ENCODE measurements around the gene WDR64.

DNA sequence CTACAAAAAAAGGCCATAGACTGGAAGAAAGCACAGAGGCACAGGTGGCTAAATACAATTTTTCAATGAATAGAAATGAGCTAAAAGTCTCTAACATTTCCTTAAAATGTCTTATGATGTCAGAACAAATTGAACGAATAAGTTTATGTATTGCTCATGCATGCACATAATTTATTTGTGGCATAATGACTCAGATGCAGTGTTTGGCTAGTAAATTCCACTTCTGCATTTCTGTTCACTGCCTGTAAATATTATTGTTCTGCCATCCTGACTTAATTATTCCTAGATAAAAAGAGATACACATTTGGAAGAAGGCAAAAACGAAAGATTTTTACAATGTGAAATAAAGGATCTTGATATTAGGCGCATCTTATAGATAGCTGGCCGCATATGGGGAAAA lies 169.3 kb downstream of the WDR64 start:
- TF ChIP-seq CSDC2 (CRISPR knock-in tag; IDR thresholded peaks at IDR 0.05) (no peak), ZNF565 (CRISPR knock-in tag; conservative IDR thresholded peaks at IDR 0.05; ENCODE audit: low read depth) (no peak), SNAI2 (CRISPR knock-in tag; IDR thresholded peaks at IDR 0.05) (no peak), ZNF8 (CRISPR knock-in tag; IDR thresholded peaks at IDR 0.05) (no peak), RARB (CRISPR knock-in tag; IDR thresholded peaks at IDR 0.05) (no peak), TOX (CRISPR knock-in tag; IDR thresholded peaks at IDR 0.05; ENCODE audit: borderline replicate concordance) (no peak)
- TF ChIP-seq, protein P1, sequence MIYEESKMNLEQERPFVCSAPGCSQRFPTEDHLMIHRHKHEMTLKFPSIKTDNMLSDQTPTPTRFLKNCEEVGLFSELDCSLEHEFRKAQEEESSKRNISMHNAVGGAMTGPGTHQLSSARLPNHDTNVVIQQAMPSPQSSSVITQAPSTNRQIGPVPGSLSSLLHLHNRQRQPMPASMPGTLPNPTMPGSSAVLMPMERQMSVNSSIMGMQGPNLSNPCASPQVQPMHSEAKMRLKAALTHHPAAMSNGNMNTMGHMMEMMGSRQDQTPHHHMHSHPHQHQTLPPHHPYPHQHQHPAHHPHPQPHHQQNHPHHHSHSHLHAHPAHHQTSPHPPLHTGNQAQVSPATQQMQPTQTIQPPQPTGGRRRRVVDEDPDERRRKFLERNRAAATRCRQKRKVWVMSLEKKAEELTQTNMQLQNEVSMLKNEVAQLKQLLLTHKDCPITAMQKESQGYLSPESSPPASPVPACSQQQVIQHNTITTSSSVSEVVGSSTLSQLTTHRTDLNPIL (CRISPR knock-in tag; IDR thresholded peaks at IDR 0.05; ENCODE audit: low read depth): no peak
- TF ChIP-seq, protein P2, sequence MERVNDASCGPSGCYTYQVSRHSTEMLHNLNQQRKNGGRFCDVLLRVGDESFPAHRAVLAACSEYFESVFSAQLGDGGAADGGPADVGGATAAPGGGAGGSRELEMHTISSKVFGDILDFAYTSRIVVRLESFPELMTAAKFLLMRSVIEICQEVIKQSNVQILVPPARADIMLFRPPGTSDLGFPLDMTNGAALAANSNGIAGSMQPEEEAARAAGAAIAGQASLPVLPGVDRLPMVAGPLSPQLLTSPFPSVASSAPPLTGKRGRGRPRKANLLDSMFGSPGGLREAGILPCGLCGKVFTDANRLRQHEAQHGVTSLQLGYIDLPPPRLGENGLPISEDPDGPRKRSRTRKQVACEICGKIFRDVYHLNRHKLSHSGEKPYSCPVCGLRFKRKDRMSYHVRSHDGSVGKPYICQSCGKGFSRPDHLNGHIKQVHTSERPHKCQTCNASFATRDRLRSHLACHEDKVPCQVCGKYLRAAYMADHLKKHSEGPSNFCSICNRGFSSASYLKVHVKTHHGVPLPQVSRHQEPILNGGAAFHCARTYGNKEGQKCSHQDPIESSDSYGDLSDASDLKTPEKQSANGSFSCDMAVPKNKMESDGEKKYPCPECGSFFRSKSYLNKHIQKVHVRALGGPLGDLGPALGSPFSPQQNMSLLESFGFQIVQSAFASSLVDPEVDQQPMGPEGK (CRISPR knock-in tag; IDR thresholded peaks at IDR 0.05; ENCODE audit: borderline replicate concordance): no peak
